ENCODE data around the gene EHBP1.

DNA sequence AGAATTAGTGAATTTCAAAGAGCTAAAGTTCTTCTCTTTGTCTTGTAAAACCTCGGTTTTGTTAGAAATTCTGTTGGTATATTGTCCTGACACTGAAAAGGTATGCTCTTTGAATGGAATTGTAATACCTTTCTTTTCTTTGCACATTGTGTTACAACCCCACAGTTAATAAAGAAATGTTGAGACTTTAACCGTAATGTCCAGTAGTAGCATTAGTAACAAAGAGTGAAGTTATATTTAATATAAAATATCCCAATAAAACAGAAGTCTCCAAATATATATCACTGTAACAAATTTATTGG lies 69.8 kb downstream of the EHBP1 start:
- TF ChIP-seq POLR2A (IDR thresholded peaks at IDR 0.05; ENCODE audit: extremely low read depth, insufficient read length) (no peak), MYC (IDR thresholded peaks at IDR 0.05; ENCODE audit: low read depth, low read length) (no peak)
- TF ChIP-seq, protein P1, sequence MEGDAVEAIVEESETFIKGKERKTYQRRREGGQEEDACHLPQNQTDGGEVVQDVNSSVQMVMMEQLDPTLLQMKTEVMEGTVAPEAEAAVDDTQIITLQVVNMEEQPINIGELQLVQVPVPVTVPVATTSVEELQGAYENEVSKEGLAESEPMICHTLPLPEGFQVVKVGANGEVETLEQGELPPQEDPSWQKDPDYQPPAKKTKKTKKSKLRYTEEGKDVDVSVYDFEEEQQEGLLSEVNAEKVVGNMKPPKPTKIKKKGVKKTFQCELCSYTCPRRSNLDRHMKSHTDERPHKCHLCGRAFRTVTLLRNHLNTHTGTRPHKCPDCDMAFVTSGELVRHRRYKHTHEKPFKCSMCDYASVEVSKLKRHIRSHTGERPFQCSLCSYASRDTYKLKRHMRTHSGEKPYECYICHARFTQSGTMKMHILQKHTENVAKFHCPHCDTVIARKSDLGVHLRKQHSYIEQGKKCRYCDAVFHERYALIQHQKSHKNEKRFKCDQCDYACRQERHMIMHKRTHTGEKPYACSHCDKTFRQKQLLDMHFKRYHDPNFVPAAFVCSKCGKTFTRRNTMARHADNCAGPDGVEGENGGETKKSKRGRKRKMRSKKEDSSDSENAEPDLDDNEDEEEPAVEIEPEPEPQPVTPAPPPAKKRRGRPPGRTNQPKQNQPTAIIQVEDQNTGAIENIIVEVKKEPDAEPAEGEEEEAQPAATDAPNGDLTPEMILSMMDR (IDR thresholded peaks at IDR 0.05; ENCODE audit: low read depth, low read length), result no peak
- TF ChIP-seq, protein P2, sequence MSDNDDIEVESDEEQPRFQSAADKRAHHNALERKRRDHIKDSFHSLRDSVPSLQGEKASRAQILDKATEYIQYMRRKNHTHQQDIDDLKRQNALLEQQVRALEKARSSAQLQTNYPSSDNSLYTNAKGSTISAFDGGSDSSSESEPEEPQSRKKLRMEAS (IDR thresholded peaks at IDR 0.05; ENCODE audit: low read depth, low read length), result no peak
